D721Med (cell line): ENCODE results near the gene AKAP8.

ENCODE experiments used
- DNase-seq: peaks from one replicate; pipeline ENCODE4 v3.0.0; 2011; ENCODE audit warnings: low spot score; ENCODE audit not compliant: insufficient read length
- FAIRE-seq: peaks from 2 replicates; lab custom pipeline; 2011; peaks lifted over from hg19 to GRCh38; lab: Jason Lieb, UNC
- TF ChIP-seq, protein P1 (sequence below): IDR thresholded peaks from 2 replicates; pipeline ENCODE4 v1.5.1; 2012; ENCODE audit warnings: mild to moderate bottlenecking, control low read depth; ENCODE audit not compliant: insufficient read depth; ENCODE audit errors: missing control alignments

Gene AKAP8

DNA sequence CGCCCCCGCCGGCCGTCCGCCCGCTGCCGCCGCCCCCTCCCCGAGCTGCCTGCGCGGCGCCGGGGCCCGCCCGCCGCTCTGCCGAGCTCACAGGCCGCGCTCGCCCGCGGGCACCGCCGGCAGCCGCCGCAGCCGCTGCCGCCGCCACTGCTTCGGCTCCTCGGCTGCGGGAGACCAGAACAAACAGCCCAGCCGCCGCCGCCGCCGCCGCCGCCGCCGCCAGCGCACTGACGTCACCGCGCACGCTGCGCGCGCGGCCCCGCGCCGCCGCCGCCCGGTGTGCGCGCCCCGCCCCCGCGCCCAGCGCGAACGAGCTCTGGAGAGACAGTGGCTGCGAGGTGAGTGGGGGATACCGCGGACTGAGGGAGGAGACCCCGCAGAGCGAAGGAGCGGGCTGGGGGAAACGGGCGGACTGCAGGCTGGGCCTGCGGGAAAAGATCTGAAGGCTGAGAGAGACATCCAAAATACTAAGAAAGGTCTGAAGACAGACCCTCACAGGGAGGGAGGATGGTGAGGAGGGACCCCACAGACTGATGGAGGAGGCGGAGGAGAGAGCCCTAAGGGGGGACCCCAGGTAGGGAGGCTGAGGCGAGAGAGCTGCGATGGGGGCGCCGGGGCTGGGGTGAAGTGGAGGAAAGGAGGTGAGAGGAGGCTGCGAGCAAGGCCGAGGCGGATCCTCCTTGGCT, 47.1 kb downstream of the AKAP8 start, which contains the start of gene BRD4:
TSS of gene BRD4 (minus strand) at position 229 of the 686 bp plus-strand sequence. CDS start 59,440 bp downstream, outside the sequence.
- TF ChIP-seq, protein P1, sequence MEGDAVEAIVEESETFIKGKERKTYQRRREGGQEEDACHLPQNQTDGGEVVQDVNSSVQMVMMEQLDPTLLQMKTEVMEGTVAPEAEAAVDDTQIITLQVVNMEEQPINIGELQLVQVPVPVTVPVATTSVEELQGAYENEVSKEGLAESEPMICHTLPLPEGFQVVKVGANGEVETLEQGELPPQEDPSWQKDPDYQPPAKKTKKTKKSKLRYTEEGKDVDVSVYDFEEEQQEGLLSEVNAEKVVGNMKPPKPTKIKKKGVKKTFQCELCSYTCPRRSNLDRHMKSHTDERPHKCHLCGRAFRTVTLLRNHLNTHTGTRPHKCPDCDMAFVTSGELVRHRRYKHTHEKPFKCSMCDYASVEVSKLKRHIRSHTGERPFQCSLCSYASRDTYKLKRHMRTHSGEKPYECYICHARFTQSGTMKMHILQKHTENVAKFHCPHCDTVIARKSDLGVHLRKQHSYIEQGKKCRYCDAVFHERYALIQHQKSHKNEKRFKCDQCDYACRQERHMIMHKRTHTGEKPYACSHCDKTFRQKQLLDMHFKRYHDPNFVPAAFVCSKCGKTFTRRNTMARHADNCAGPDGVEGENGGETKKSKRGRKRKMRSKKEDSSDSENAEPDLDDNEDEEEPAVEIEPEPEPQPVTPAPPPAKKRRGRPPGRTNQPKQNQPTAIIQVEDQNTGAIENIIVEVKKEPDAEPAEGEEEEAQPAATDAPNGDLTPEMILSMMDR, result no peak
- DNase-seq (peak; percentile 77), FAIRE-seq (no peak)

DNA sequence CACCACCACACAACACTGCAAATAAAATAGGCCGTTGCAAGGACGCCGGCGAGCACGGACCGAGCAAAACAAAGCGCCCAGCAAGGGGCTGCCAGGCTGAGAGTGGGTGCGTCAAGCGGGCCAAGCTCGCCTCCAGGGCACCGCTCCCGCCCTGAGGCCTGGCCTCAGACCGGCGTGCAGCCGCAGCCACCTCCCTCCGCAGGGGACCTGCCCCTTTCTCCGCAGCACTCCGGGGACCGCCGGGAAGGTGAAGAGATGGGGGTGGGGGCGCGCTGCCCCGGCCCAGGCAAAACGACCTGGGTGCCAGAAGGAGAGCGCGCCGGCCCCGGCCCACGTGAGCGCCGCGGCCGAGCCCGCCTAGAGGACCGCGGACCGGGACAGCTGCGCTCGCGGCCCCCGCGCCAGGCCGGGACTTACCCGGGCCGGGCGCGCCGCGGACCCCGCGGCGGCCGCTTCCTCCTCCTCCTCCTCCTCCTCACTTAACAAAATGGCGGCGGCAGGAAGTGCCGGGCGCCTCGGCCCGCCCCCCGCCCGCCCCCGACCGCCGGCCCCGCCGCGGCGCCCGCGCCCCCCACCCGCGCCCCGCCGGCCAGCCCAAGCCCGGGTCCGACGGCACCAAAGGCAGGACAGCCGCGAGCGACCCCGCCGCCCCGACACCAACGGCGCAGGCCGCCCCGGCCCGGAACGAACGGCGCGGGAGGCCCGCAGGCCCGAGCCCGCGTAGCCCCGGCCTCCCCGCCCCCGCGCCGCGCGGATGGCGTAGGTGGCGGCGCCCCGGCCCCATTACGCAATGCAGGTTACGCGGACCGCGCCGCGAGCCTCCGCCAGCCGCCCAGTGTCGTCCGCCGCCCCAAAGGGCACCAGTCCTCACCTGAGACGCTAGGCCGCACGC, 47.9 kb downstream of the AKAP8 start:
- no peak for DNase-seq
- no peak for FAIRE-seq
- TF ChIP-seq, protein P1, result no peak

DNA sequence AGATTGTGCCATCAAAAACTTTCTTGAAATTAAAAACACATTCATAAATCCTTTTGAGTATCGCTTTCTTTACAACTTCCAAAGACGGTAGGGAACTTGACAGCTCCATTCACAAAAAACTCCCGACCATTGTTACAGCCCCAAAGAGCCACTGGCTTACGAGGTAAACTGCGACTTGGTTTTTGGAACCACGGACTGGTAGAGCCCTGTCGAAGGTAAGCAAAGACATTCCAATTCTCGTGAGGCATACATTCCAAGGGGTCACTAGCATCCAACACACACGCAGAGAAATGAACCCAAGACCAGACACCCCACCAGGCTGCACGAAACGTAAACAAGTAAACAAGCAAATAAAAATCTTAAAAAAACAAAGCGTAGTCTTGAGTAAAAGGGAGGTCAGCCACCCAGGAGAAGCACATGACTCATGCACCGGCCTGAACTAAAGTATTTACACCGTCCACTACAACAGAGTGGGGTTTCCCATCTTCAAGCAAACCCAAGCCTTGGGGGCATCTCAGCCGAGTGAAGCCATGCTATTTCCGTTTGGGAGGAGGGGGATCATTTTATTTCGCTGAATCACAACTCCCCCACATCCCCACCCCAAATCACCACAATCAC, 48.7 kb downstream of the AKAP8 start:
- DNase-seq, result no peak
- FAIRE-seq, result no peak
- TF ChIP-seq, protein P1, result no peak

DNA sequence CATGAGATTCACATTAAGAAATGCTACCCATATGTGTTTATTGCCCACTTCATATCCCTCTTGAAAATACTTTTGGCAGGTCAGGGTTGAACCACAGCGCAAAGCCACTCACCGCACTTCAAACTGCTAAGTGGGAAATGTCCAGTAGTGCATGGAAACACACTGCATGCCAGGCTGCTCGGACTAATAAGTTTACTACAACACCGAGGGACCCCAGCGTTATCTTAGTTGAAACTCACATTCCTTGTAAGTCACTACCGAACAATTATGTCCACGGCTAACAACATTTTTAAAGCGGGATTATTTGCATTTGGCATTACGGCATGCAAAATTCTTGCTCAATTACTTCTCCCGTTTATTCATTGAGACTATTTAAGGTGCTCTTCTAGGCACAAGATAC, 51.3 kb downstream of the AKAP8 start:
- TF ChIP-seq, protein P1, result no peak
- FAIRE-seq (no peak), DNase-seq (no peak)

DNA sequence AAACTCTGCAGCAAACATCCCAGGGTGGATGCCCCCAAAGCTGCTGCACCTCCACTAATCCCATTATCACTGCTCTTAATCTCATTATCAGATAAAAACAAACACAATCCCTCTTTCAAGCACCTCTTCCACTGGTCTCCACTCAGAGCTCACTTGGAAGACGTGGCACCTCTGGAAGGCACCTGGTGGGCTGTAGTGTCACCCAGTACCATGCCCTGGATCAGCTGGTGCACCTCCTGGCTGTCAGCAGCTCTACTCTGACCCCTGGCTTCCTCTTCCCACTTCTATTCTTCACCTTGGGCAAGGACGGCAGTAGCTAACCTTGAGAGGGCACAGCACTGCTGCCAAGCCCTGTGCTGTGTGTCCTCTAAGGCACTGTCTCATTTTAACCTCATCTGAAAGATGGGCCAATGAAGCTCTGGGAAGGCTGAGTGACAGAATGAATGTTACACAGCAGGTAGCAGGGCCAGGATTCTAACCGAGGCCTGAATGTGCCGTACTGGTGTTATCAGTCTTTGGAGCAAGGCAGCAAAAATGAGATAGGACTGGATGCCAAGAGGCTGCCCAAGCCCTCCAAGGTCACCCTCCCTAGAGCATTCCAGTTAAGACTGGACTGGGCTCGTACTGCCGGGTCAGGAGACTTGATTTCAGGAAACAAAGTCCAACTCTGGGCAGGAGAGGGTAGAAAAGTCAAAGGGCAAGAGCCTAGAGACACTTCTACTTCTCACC, 54.6 kb downstream of the AKAP8 start:
- FAIRE-seq, result no peak
- TF ChIP-seq, protein P1, result no peak
- DNase-seq, result peak; percentile 53

DNA sequence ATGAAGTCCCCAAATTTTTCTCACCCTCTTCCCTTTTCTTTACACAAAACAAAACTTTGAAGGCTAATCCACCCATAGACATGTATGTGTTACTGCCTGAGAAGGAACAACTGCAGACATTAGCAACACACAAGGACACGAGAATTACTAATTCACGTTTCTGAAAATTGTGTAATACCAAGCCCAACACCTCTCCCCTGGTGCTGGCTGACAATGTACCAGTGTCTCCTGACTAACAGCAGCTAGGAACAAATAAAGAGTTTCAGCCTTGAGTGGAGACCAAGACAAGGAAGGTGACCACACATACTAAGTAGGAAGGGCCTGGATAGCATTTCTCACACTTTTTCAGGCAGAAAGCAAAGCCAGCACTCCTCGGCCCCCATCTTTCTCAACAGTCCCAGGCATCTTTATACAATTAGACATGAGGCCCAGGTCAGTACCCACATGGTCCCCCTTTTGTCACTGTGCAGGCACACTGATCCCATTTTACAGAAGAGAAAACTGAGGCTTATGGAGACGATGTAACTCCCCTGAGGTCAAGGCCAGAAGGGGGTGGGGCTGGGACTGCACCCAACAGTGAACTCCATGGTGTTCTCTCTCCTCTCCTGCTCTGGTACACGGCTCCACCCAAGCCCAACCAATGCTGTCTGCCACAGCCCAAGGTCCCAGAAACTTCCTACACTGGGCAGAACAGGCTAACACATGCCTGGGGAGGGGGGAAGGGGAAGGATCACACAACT, 55.9 kb downstream of the AKAP8 start:
- DNase-seq (no peak), FAIRE-seq (no peak)
- TF ChIP-seq, protein P1, result no peak
